Skeletal muscle cell (primary cell): Measurements from ENCODE around the gene FES.
A peak's percentile ranks its signal among the peaks of the same experiment; 100 is the strongest.

ENCODE experiments used
- DNase-seq: peaks from one replicate; pipeline ENCODE4 v3.0.0-alpha.2; 2010; ENCODE audit warnings: low read depth
- H3K4me3 ChIP-seq: 2 replicates; pipeline ENCODE4 v1.5.1; 2011; ENCODE audit warnings: low read depth, mild to moderate bottlenecking, control low read depth, low read length, moderate library complexity

Gene FES

GRCh38 chr15:90860450-90860849 lies 23.9 kb upstream of the FES start:
- no peak for DNase-seq
- no peak overlapping the region for H3K4me3 ChIP-seq

GRCh38 chr15:90860942-90861675 lies 23.2 kb upstream of the FES start:
- H3K4me3 ChIP-seq = no peak overlapping the region
- no peak for DNase-seq

- H3K4me3 ChIP-seq = no peak overlapping the region
- no peak for DNase-seq
These were observed 21.8 kb upstream of the FES start for GRCh38 chr15:90862487-90862886.

GRCh38 chr15:90862964-90863778 lies 21.1 kb upstream of the FES start:
- DNase-seq = no peak
- H3K4me3 ChIP-seq = no peak overlapping the region

- DNase-seq = no peak
- H3K4me3 ChIP-seq = no peak overlapping the region
These were observed 20.3 kb upstream of the FES start for GRCh38 chr15:90863987-90864386.

- no peak overlapping the region for H3K4me3 ChIP-seq
- DNase-seq = no peak
These were observed 19.8 kb upstream of the FES start for GRCh38 chr15:90864507-90864906.

- H3K4me3 ChIP-seq = no peak overlapping the region
- no peak for DNase-seq
These were observed 18.6 kb upstream of the FES start for GRCh38 chr15:90865702-90866101.

GRCh38 chr15:90866161-90866715 lies 18.1 kb upstream of the FES start:
- no peak overlapping the region for H3K4me3 ChIP-seq
- no peak for DNase-seq

- DNase-seq = no peak
- no peak overlapping the region for H3K4me3 ChIP-seq
These were observed 17.5 kb upstream of the FES start for GRCh38 chr15:90866800-90867199.

- DNase-seq = no peak
- no peak within 1 kb of the TSS for H3K4me3 ChIP-seq
These were observed 16.0 kb upstream of the FES start, which contains the start of gene FURIN for GRCh38 chr15:90868261-90868689. Gene FURIN, plus strand, starts transcription at chr15:90868588. Its CDS starts 7,153 bp downstream, at chr15:90875741.

GRCh38 chr15:90869140-90869541 lies 15.2 kb upstream of the FES start:
- no peak for DNase-seq
- H3K4me3 ChIP-seq = no peak overlapping the region

GRCh38 chr15:90869601-90870353 lies 14.5 kb upstream of the FES start:
- DNase-seq = peak; percentile 66
- no peak overlapping the region for H3K4me3 ChIP-seq

- no peak for DNase-seq
- H3K4me3 ChIP-seq = peak overlapping the region; percentile 67
These were observed 13.8 kb upstream of the FES start for GRCh38 chr15:90870354-90871138.

GRCh38 chr15:90871139-90871715 lies 13.1 kb upstream of the FES start:
- DNase-seq = no peak
- peak overlapping the region; percentile 67 for H3K4me3 ChIP-seq

- no peak for DNase-seq
- H3K4me3 ChIP-seq = peak overlapping the region; percentile 67
These were observed 12.4 kb upstream of the FES start for GRCh38 chr15:90871716-90872485.

GRCh38 chr15:90872486-90873184 lies 11.7 kb upstream of the FES start:
- no peak for DNase-seq
- peak overlapping the region; percentile 67 for H3K4me3 ChIP-seq

GRCh38 chr15:90873488-90873997 lies 10.8 kb upstream of the FES start:
- no peak for DNase-seq
- H3K4me3 ChIP-seq = no peak overlapping the region
